GM23338 (cell line): ENCODE data around the gene RAB22A. TPM values are rescaled to one million over a fixed set of nuclear protein-coding genes. Genes with fewer than 3 reads are reported as not detected.

Experiments used
- ATAC-seq: fragments of 200-7000 bp; cut with Tn5 transposase; 3 replicates; pipeline ENCODE4 v1.9.1; 2020
- DNase-seq: peaks from one replicate; pipeline ENCODE4 v3.0.0-alpha.2; 2015; ENCODE audit warnings: low spot score
- H2AFZ ChIP-seq: fragments of 200-600 bp; sonication (generic); 2 replicates; pipeline ENCODE4 v1.8.0; 2016; ENCODE audit warnings: antibody characterized with exemption, mild to moderate bottlenecking, moderate library complexity
- H3F3A ChIP-seq: fragments of 200-600 bp; sonication (generic); replicated peaks from 2 replicates; pipeline ENCODE4 v1.8.0; 2017; ENCODE audit warnings: antibody characterized with exemption, mixed run types, low read depth
- H3K27ac ChIP-seq: fragments of 200-600 bp; sonication (generic); 2 replicates; pipeline ENCODE4 v1.6.1; 2016; ENCODE audit warnings: low read depth
- H3K27me3 ChIP-seq: fragments of 200-600 bp; sonication (generic); 2 replicates; pipeline ENCODE4 v1.8.0; 2016; ENCODE audit warnings: mild to moderate bottlenecking, mixed run types, moderate library complexity; ENCODE audit not compliant: insufficient read depth
- H3K36me3 ChIP-seq: fragments of 200-600 bp; sonication (generic); 2 replicates; pipeline ENCODE4 v1.8.0; 2016; ENCODE audit warnings: mild to moderate bottlenecking; ENCODE audit not compliant: insufficient read depth
- H3K4me1 ChIP-seq: fragments of 200-600 bp; sonication (generic); 2 replicates; pipeline ENCODE4 v1.8.0; 2016; ENCODE audit warnings: mild to moderate bottlenecking, moderate library complexity; ENCODE audit not compliant: insufficient read depth
- H3K4me2 ChIP-seq: fragments of 200-600 bp; sonication (generic); 2 replicates; pipeline ENCODE4 v1.7.1; 2017; ENCODE audit warnings: mixed run types
- H3K4me3 ChIP-seq: fragments of 200-600 bp; sonication (generic); 2 replicates; pipeline ENCODE4 v1.6.1; 2016; ENCODE audit warnings: mixed run types
- H3K79me2 ChIP-seq: fragments of 200-600 bp; sonication (generic); replicated peaks from 2 replicates; pipeline ENCODE4 v1.8.0; 2017; ENCODE audit warnings: mild to moderate bottlenecking; ENCODE audit not compliant: insufficient read depth
- H3K9me2 ChIP-seq: fragments of 200-600 bp; sonication (generic); 2 replicates; pipeline ENCODE4 v1.8.0; 2017; ENCODE audit not compliant: insufficient read depth
- H4K20me1 ChIP-seq: fragments of 200-600 bp; sonication (generic); replicated peaks from 2 replicates; pipeline ENCODE4 v1.8.0; 2017; ENCODE audit warnings: mild to moderate bottlenecking; ENCODE audit not compliant: insufficient read depth
- H3K27ac Mint-ChIP-seq: 2 replicates; pipeline ENCODE4 v1.8.0; 2020; ENCODE audit warnings: inconsistent platforms, mild to moderate bottlenecking, moderate library complexity, mixed read lengths
- H3K27me3 Mint-ChIP-seq: 3 replicates; pipeline ENCODE4 v1.8.0; 2022; ENCODE audit warnings: low read depth, mild to moderate bottlenecking, moderate library complexity, mixed read lengths, inconsistent platforms; ENCODE audit not compliant: insufficient read depth, poor library complexity
- H3K36me3 Mint-ChIP-seq: 3 replicates; pipeline ENCODE4 v1.8.0; 2021; ENCODE audit warnings: low read depth, mild to moderate bottlenecking, inconsistent platforms, moderate library complexity, mixed read lengths
- H3K4me1 Mint-ChIP-seq: 3 replicates; pipeline ENCODE4 v1.8.0; 2020; ENCODE audit warnings: mild to moderate bottlenecking, inconsistent platforms, mixed read lengths
- H3K4me3 Mint-ChIP-seq: 3 replicates; pipeline ENCODE4 v1.8.0; 2021; ENCODE audit warnings: moderate library complexity, mild to moderate bottlenecking, inconsistent platforms, mixed read lengths
- H3K9me3 Mint-ChIP-seq: 3 replicates; pipeline ENCODE4 v1.8.0; 2020; ENCODE audit warnings: moderate library complexity, mild to moderate bottlenecking, inconsistent platforms, mixed read lengths
- CREB1 ChIP-seq: fragments of 250-450 bp; sonication (Bioruptor Pico); IDR thresholded peaks from 2 replicates; pipeline ENCODE4 v1.5.0; 2020; ENCODE audit warnings: low read depth, mild to moderate bottlenecking, moderate library complexity
- ETS1 ChIP-seq: IDR thresholded peaks from 2 replicates; pipeline ENCODE4 v1.6.1; 2016; ENCODE audit warnings: antibody characterized with exemption
- EZH2 ChIP-seq: fragments of 200-600 bp; sonication (generic); IDR thresholded peaks from one replicate; pipeline ENCODE4 v1.8.0; 2017; ENCODE audit warnings: antibody characterized with exemption, mild to moderate bottlenecking, low read depth; ENCODE audit not compliant: unreplicated experiment
- EZH2phosphoT487 ChIP-seq: fragments of 200-600 bp; sonication (generic); IDR thresholded peaks from one replicate; pipeline ENCODE4 v1.8.1; 2018; ENCODE audit warnings: antibody characterized with exemption; ENCODE audit not compliant: unreplicated experiment
- JUNB ChIP-seq: IDR thresholded peaks from one replicate; pipeline ENCODE4 v1.6.1; 2016; ENCODE audit warnings: antibody characterized with exemption; ENCODE audit not compliant: unreplicated experiment
- NANOG ChIP-seq: IDR thresholded peaks from 2 replicates; pipeline ENCODE4 v1.6.1; 2016; ENCODE audit warnings: antibody characterized with exemption, borderline replicate concordance
- POLR2AphosphoS5 ChIP-seq: IDR thresholded peaks from 2 replicates; pipeline ENCODE4 v1.6.1; 2016; ENCODE audit warnings: antibody characterized with exemption, low read depth
- REST ChIP-seq: IDR thresholded peaks from one replicate; pipeline ENCODE4 v1.6.1; 2018; ENCODE audit warnings: antibody characterized with exemption; ENCODE audit not compliant: unreplicated experiment
- STAT1 ChIP-seq: IDR thresholded peaks from one replicate; pipeline ENCODE4 v1.6.1; 2016; ENCODE audit warnings: antibody characterized with exemption; ENCODE audit not compliant: unreplicated experiment
- ZNF114 ChIP-seq: fragments of 250-450 bp; sonication (Bioruptor Pico); IDR thresholded peaks from 2 replicates; pipeline ENCODE4 v1.5.0; 2020; ENCODE audit warnings: mild to moderate bottlenecking, moderate library complexity
- ZNF331 ChIP-seq: fragments of 250-450 bp; sonication (Bioruptor Pico); IDR thresholded peaks from 2 replicates; pipeline ENCODE4 v1.5.0; 2020; ENCODE audit warnings: low read depth, mild to moderate bottlenecking, moderate library complexity
- ZNF462 ChIP-seq: fragments of 250-450 bp; sonication (Bioruptor Pico); IDR thresholded peaks from 2 replicates; pipeline ENCODE4 v1.5.0; 2020; ENCODE audit warnings: mild to moderate bottlenecking, moderate library complexity
- polyA plus RNA-seq: library from polyadenylated mRNA; unstranded; fragments of >200 nt; fragmentation: Nextera tagmentation; extraction: Ambion mirVana; gene quantifications from 2 replicates; pipeline ENCODE4 v1.2.1, GENCODE V29; 2016
- total RNA-seq: library from RNA; depleted of rRNA; stranded (reverse); fragments of >200 nt; shearing (Covaris generic); gene quantifications from 2 replicates; pipeline ENCODE4 v1.2.3, GENCODE V29; 2014
- TF ChIP-seq, protein P1 (sequence below), 2 experiments: fragments of 200-600 bp in 1 of 2; sonication (generic) in 1 of 2; conservative IDR thresholded peaks; 2 replicates each; pipeline versions ENCODE4 v1.5.1 to v1.6.1; 2016 to 2017; ENCODE audit warnings: antibody characterized with exemption in 2 of 2, low read depth in 2 of 2, mild to moderate bottlenecking in 2 of 2, moderate library complexity in 1 of 2

The RAB22A gene
- total and polyA plus RNA-seq, 2 experiments from 2014 or later = 3.3 to 6.8 TPM

- peak overlapping the region; percentile 42; the same call in 1 of the 3 replicates for H3K4me3 Mint-ChIP-seq
- ATAC-seq (peak; percentile 54), DNase-seq (peak; percentile 70)
- TF ChIP-seq EZH2phosphoT487 = no peak
- TF ChIP-seq EZH2 = no peak
- no peak for TF ChIP-seq STAT1
- TF ChIP-seq NANOG = no peak
- TF ChIP-seq, protein P1, sequence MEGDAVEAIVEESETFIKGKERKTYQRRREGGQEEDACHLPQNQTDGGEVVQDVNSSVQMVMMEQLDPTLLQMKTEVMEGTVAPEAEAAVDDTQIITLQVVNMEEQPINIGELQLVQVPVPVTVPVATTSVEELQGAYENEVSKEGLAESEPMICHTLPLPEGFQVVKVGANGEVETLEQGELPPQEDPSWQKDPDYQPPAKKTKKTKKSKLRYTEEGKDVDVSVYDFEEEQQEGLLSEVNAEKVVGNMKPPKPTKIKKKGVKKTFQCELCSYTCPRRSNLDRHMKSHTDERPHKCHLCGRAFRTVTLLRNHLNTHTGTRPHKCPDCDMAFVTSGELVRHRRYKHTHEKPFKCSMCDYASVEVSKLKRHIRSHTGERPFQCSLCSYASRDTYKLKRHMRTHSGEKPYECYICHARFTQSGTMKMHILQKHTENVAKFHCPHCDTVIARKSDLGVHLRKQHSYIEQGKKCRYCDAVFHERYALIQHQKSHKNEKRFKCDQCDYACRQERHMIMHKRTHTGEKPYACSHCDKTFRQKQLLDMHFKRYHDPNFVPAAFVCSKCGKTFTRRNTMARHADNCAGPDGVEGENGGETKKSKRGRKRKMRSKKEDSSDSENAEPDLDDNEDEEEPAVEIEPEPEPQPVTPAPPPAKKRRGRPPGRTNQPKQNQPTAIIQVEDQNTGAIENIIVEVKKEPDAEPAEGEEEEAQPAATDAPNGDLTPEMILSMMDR (conservative IDR thresholded peaks at IDR 0.05; ENCODE audit: low read depth in 2 of 2) = no peak
- TF ChIP-seq CREB1 = no peak
- no peak for TF ChIP-seq REST
- TF ChIP-seq ZNF462 (CRISPR knock-in tag) = no peak
- no peak for TF ChIP-seq ZNF114 (CRISPR knock-in tag)
- no peak for TF ChIP-seq POLR2AphosphoS5
- no peak for TF ChIP-seq ZNF331 (CRISPR knock-in tag)
- TF ChIP-seq ETS1 = no peak
- no peak for TF ChIP-seq JUNB
- H3K27ac Mint-ChIP-seq = peak overlapping the region; percentile 81
- Histone ChIP-seq H3K9me2 (0 out of 2 replicates have a peak, but pooled peaks cover 6% of the 10 kb centered on the region), H2AFZ (peak overlapping the region; percentile 69), H4K20me1 (no peaks in the 10 kb centered on the region), H3K36me3 (no peaks in the 10 kb centered on the region), H3K79me2 (no peaks in the 10 kb centered on the region), H3K27ac (peak overlapping the region; percentile 83), H3K4me3 (peak overlapping the region; percentile 26), H3K27me3 (no peaks in the 10 kb centered on the region), H3K4me1 (peaks cover 48% of the 10 kb centered on the region), H3F3A (no peaks in the 10 kb centered on the region; the same call in 1 of the 2 replicates), H3K4me2 (peak overlapping the region; percentile 64)
- H3K4me1 Mint-ChIP-seq = peaks cover 49% of the 10 kb centered on the region
- 0 out of 3 replicates have a peak, but pooled peaks cover 3% of the 10 kb centered on the region for H3K9me3 Mint-ChIP-seq
- no peaks in the 10 kb centered on the region; the same call in 2 of the 3 replicates for H3K36me3 Mint-ChIP-seq
- peaks cover 11% of the 10 kb centered on the region for H3K27me3 Mint-ChIP-seq
These were observed 64.7 kb downstream of the RAB22A start for GRCh38 chr20:58374027-58374850.
